Ishikawa (cell line): ENCODE measurements around the gene C11orf21.

Source experiments
- EGR1 ChIP-seq: IDR thresholded peaks from 2 replicates; pipeline ENCODE4 v1.6.1; 2012
- NFIC ChIP-seq: IDR thresholded peaks from 2 replicates; pipeline ENCODE4 v1.6.1; 2012
- REST ChIP-seq: IDR thresholded peaks from 2 replicates; pipeline ENCODE4 v1.6.1; 2012; ENCODE audit warnings: low read depth, mild to moderate bottlenecking
- TAF1 ChIP-seq: IDR thresholded peaks from 2 replicates; pipeline ENCODE4 v1.6.1; 2012; ENCODE audit warnings: low read depth, mild to moderate bottlenecking

- TF ChIP-seq EGR1 (no peak), REST (no peak), NFIC (no peak), TAF1 (no peak)
Measured at GRCh38 chr11:2318123-2318522, 16.4 kb upstream of the C11orf21 start.
